GM21825 (cell line): ENCODE data around the gene GRIN2A.

Source experiments
- ATAC-seq: cut with Tn5 transposase; IDR thresholded peaks from one replicate; pipeline ENCODE4 v1.9.1; 2021; ENCODE audit warnings: mild to moderate bottlenecking, moderate library complexity; ENCODE audit not compliant: unreplicated experiment

GRIN2A gene

DNA sequence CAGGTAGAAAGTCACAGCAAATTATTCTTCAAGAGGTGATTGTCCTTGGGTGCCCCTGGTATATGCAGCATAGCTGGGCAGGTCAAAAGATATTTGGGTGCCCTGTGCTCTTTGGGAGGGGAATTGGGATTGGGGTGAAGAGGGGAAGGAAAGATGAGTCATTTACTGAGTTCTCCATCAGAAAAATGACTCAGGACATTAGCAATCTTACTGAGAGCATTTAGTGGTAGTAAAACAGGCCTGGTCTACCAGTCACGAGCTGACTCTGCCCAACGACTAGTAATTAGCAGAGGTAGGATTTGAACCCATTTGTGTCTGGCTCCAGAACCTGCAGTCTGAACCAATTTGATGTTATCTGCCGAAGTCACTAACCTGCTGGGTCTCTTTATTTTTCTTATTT lies 6.0 kb upstream of the GRIN2A start:
- no peak for ATAC-seq

DNA sequence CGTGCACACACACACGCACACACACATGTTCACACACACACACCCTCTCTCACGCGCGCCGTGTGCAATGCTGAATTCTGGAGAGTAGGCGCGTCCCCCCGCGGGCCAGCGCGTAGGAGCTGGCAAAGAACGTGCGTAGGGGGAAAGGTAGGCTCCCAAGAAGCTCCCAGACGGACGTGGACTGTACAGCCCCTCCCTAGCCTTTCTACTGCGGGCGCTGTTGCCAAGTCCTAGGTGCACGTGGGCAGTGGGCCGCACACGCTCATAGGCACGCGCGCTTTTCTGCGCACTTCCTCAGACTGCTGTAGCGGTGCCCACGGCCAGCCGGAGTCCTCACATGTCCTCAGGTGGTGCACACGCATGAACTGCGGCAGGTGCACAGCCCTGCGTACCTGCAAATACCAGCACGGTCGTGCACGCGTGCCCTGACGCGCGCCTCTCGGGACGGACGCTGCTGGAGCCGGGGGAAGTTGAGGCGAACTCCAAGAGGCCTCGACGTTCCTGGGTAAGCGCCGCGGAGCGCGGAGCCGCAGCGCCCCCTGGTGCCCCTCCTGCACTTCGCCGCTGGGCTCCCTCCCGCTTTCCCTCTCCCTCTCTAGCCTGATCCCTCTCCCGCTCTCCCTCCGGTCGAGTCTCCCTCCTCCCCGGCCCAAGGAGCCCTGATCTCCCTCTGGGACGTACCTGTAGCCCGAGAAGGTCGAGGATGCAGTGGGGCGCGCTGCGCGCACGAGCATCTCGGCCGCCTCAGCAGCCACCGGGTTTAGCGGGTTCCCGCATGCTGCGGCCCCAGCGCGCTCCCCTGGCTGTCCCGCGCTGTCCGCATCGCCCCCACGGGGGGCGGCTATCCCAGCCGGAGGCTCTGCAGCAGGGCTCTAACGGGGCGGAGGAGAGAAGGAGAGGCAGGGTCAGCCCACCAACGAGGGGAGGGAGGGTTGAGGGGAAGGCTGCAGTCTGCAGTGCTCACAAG lies 749 bp downstream of the GRIN2A start:
- no peak for ATAC-seq

DNA sequence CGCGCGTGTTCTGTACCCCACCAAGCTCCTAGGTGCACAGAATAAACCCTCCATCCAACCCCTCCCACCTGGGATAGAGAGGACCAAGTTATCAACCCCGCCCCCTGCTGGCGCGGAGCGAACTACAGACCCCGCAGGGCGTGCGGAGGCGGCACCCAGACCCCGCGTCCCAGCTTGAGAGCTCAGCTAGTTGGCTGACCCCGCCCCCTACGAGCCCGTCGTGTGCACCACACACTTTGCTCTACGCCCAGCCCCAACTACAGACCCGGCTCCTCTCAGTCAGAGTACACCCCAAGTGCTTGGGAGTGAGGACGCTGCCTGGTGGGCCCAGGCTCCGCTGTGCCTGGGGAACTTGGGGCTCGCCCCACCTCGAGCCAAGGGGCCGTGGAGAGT lies 1.5 kb downstream of the GRIN2A start:
- ATAC-seq: no peak

DNA sequence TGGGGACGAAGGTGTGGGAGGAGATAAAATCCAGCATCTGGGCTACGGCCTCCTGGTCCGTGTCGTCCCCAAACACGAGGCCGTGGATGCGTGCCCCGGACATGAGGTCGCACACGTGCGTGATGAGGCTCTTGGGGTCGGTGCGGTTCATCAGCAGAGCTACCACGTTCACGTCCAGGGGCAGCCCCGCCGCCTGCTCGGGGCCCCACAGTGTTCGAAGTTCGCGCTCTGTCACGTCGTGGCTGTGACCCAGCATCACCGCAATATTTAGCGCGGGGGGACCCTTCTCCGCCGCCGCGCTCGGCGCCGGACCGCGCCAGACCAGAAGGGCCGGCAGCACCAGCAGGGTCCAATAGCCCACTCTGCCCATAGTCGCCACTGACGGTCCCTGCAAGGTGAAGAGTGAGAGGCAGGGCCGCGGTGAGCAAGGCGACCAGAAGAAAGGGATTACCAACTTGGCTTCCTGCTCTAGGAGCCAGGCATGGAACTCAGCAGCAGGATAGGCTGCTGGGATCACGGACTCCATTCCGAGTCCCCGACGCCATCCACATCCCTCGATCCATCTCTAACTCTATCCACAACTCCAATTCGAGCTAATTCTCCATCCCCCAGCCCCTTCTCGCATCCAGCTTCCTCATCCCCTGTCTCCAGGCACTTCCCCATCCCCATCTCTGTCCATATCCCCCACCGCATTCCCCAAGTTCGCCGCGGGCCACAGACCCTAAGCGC lies 2.0 kb downstream of the GRIN2A start:
- no peak for ATAC-seq

DNA sequence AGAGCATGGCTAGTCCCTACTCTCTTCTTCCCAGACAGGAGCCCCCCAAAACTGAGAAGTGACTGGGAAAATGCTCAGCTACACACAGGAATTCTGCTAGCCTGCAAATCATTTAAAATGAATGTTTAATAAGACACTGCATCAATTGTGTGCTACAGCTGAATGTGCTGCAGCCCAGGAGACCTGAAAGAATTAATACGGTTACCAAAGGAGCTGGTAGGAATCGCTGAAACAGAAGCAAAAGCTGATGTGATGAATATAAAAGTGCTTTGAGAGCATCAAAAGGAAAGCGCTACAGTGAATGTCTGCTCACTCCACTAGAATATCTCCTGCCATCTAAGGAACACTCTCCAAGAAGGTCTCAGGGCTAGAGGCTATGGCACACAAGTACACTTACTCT lies 3.7 kb downstream of the GRIN2A start:
- no peak for ATAC-seq

- no peak for ATAC-seq
These were observed 4.1 kb downstream of the GRIN2A start for GRCh38 chr16:10178080-10178479.

DNA sequence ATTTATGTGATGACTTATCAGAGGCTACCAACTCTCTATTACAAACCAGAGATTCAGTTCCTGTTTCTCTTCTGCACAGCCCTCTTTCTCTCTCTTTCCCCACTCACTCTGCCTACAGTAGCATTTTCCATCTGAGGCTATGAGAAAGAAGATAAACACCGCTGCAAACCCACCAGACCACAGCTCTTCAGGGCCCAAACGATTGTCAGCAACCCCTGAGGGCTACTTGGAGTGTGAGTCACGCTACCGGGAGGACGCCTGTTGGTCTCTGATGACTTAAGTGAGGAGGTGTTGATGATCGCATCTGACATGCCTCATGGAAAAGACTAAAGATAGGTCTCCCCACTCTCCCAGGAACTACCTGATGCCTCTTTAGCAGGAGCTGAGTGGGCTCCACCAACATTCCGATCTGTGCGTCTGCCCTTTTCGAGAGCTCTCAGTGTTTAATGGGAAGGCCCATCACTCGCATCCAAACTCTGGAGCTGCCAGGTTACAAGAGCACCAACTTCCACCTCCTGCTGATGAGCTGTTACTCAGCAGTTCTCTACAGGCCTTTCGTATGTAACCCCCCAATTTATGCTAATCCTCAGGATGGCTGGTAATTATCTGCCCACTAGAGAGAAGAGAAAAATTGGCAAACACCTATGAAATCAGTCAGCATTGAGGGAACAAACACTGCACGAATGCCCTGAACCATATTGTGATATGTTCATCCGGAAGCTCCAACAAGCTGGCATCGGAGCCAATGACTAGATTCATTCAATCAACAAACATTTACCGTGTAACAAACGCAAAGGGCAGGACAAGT lies 9.2 kb downstream of the GRIN2A start:
- ATAC-seq: no peak

GRCh38 chr16:10171221-10171620 lies 11.0 kb downstream of the GRIN2A start:
- no peak for ATAC-seq

- no peak for ATAC-seq
These were observed 12.3 kb downstream of the GRIN2A start for GRCh38 chr16:10169904-10170410.

GRCh38 chr16:10169031-10169430 lies 13.2 kb downstream of the GRIN2A start:
- no peak for ATAC-seq

DNA sequence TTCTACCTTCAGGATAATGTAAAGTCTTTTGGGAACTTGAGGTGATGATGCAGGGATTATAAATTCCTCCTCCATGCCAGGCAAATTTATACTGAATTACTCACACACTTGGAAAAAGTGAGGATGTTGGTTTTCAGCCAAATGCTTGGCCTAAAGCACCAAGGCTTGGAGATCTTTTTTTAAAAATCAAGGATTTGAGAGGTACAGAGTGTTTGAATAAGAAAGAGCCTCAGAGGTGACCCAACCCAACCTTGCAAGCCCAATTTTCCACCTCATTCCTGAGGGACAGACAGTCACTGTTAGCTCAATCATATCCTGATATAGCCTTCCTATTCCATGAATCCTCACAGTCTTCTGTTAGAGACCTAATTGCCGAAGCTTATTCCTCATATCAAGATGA lies 14.0 kb downstream of the GRIN2A start:
- ATAC-seq: no peak

GRCh38 chr16:10165643-10166042 lies 16.6 kb downstream of the GRIN2A start:
- ATAC-seq: no peak

DNA sequence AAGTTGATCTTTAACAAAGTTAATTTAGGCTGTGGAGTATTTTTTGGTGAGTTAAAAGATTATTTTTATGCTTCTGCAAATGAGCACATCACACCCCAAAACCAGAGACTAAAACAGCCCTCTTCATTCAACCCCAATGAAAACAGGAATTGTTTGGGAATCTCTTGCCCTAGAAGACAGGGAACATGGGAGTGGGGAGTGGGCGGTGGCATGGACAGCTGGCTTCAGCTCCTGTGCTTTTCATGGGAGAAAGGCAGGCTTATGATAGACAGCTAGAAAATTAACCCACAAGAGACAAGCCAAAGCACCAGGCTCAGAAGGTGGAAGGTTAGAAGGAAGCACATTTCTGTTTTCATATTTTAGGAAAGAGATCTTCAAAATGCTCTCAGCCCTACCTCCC lies 19.2 kb downstream of the GRIN2A start:
- ATAC-seq: no peak

DNA sequence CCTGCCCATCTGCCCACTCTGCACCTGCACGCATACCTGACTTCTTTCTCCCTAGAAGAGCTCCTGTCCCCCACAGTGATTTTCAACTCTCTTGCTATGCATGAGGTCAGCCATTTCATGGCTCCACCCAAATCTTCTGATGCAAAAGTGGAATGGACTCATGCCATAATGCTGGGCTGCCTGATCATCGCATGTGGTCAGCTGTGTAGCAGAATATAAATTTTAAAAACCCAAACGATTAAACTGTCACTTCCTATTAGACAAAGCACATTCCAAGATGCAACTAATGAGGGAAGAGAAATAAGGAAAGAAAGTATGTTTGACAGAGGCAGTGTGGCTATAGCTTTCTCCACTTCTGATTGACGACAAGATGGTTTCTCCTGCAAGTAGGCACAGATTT lies 26.1 kb downstream of the GRIN2A start:
- no peak for ATAC-seq

GRCh38 chr16:10154389-10154788 lies 27.8 kb downstream of the GRIN2A start:
- no peak for ATAC-seq

DNA sequence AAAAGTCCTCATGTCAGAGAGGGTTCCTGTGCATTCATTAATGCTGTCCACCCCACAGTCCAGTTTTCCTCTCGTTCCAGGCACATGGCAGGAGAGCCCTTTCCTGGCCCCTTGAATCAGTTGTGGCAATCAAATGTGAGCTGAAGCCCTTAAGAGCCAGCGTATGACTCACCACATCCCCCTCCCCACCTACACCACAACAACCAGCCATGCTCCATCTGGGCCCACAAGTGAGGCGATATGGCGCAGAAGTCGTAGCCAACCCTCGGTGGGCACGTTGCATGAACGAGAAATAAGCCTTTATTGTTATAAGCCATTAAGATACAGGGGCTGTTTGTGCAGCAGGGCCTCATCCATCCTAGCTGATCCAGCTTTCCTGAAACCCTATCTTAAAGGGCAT lies 28.2 kb downstream of the GRIN2A start:
- ATAC-seq: no peak

GRCh38 chr16:10151718-10152117 lies 30.5 kb downstream of the GRIN2A start:
- no peak for ATAC-seq

DNA sequence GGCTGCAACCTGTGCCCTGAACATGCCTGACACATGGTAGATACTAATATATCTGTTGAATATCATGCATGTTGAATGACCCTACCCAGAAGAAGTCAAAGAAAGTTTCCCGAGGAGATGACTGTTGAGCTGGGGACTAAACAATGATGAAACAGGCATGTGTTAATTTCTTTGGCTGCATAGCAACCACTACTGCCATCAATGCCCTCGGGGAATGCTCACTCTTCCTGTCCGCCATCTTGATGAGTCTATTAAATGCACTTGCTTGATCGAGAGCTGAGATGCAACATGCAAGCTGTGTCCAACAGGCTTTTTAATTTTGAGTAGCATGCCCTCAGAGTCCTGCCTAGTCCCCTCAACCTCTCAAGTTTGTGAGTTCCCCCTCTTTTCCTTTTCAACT lies 31.3 kb downstream of the GRIN2A start:
- ATAC-seq: no peak

DNA sequence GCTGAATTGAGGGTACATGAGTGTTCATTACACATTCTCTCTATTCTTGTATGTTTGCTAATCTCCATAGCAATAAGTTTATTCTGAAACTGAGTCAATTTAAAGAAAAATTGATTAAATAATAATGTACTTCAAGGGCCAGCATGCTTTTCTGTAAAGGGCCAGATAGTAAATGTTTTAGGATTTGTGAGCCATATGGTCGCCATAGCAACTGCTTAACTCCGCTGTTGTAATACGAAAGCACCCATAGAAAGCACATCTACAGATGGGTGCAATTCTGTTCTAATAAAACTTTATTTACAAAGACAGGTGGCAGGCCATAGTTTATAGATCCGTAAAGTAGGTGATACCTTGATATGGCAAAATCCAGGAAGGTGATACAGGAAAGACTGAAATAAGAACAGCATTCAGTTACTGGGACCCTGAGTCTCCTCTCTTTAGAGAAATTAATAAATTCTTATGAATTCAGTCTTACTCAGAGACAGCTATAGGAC lies 36.6 kb downstream of the GRIN2A start:
- ATAC-seq: no peak

GRCh38 chr16:10141671-10142070 lies 40.6 kb downstream of the GRIN2A start:
- no peak for ATAC-seq

DNA sequence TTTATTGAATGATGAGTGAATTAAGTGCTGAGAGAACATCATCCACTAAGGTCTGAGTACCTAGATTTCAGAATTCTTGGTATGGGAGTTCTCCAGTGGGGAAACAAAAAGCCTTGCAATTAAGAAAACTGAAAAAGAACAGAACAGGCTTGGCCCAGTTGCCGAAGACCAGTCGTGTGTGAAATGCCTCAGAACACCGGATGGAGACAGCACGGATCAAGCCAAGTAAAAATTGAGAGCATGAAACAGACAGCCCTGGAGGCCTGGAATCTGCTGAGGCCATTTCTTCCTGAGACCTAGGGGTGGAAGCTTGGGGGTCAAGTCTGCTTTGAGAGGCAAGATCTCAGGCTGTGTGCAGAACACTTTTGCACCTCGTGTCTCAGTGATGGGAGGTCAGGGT lies 43.3 kb downstream of the GRIN2A start:
- no peak for ATAC-seq
